IMR-90 (cell line): ENCODE results near the gene SPATA13. TPM values are rescaled to one million over a fixed set of nuclear protein-coding genes. Genes with fewer than 3 reads are reported as not detected.

ENCODE experiments used
- ATAC-seq: fragments of 200-7000 bp; cut with Tn5 transposase; 2 replicates; pipeline ENCODE4 v1.9.1; 2020; ENCODE audit warnings: low read depth, mild to moderate bottlenecking, moderate library complexity
- BruUV-seq: library from RNA; stranded (reverse); fragments of 400-500 nt; replicated peaks from 2 replicates; lab custom pipeline; 2021; lab: Mats Ljungman, UMichigan
- CTCF ChIA-PET: fragments of 300-600 bp; formaldehyde crosslinking; extraction: SDS; loops from one replicate; lab custom pipeline; 2021; ENCODE audit warnings: antibody characterized with exemption; lab: Yijun Ruan, JAX
- POLR2A ChIA-PET: fragments of 300-600 bp; sonication (Branson Sonifier 250); formaldehyde crosslinking; loops from one replicate; lab custom pipeline; 2022; ENCODE audit warnings: antibody characterized with exemption; ENCODE audit not compliant: unreplicated experiment; lab: Charles Lee
- DNase-seq: peaks from one replicate; pipeline ENCODE4 v3.0.0; 2013
- H2AFZ ChIP-seq: replicated peaks from 2 replicates; pipeline ENCODE3; 2013; ENCODE audit warnings: low read length, mild to moderate bottlenecking; ENCODE audit not compliant: poor library complexity
- H2AK5ac ChIP-seq: 2 replicates; pipeline ENCODE4 v1.6.1; 2013; ENCODE audit warnings: low read depth, low read length, inconsistent platforms
- H2AK9ac ChIP-seq: replicated peaks from 2 replicates; pipeline ENCODE3; 2013; ENCODE audit warnings: mild to moderate bottlenecking, low read depth, low read length, moderate library complexity; ENCODE audit not compliant: poor library complexity
- H2BK120ac ChIP-seq: 2 replicates; pipeline ENCODE4 v1.6.1; 2013; ENCODE audit warnings: low read depth, low read length, inconsistent platforms
- H2BK15ac ChIP-seq: 3 replicates; pipeline ENCODE4 v1.6.1; 2013; ENCODE audit warnings: low read depth, low read length, inconsistent platforms
- H2BK20ac ChIP-seq: 2 replicates; pipeline ENCODE4 v1.6.1; 2013; ENCODE audit warnings: low read depth, mild to moderate bottlenecking, inconsistent platforms, low read length, moderate library complexity
- H2BK5ac ChIP-seq: 2 replicates; pipeline ENCODE4 v1.6.1; 2013; ENCODE audit warnings: mild to moderate bottlenecking, low read depth, low read length, inconsistent platforms; ENCODE audit not compliant: poor library complexity, severe bottlenecking
- H3K14ac ChIP-seq: replicated peaks from 2 replicates; pipeline ENCODE4 v1.6.1; 2013; ENCODE audit warnings: low read depth, low read length, inconsistent platforms
- H3K18ac ChIP-seq: 2 replicates; pipeline ENCODE4 v1.6.1; 2013; ENCODE audit warnings: low read depth, low read length, control low read depth
- H3K23ac ChIP-seq: 2 replicates; pipeline ENCODE4 v1.6.1; 2013; ENCODE audit warnings: low read depth, low read length, inconsistent platforms
- H3K27ac ChIP-seq: 2 replicates; pipeline ENCODE4 v1.5.1; 2013; ENCODE audit warnings: mild to moderate bottlenecking, control low read depth, low read length; ENCODE audit not compliant: insufficient read depth
- H3K27me3 ChIP-seq: 2 replicates; pipeline ENCODE4 v1.6.1; 2013; ENCODE audit warnings: low read length; ENCODE audit not compliant: control insufficient read depth, insufficient read depth
- H3K36me3 ChIP-seq: 2 replicates; pipeline ENCODE4 v1.6.1; 2013; ENCODE audit warnings: low read length, mixed read lengths; ENCODE audit not compliant: control insufficient read depth, insufficient read depth
- H3K4ac ChIP-seq: 2 replicates; pipeline ENCODE4 v1.6.1; 2013; ENCODE audit warnings: low read depth, low read length, inconsistent platforms
- H3K4me1 ChIP-seq: 2 replicates; pipeline ENCODE4 v1.6.1; 2013; ENCODE audit warnings: low read length, mixed read lengths; ENCODE audit not compliant: control insufficient read depth, insufficient read depth
- H3K4me2 ChIP-seq: 2 replicates; pipeline ENCODE4 v1.6.1; 2013; ENCODE audit warnings: low read depth, mild to moderate bottlenecking, control low read depth, low read length, moderate library complexity
- H3K4me3 ChIP-seq: 2 replicates; pipeline ENCODE4 v1.5.1; 2013; ENCODE audit warnings: low read depth, mild to moderate bottlenecking, control low read depth, low read length, moderate library complexity; ENCODE audit not compliant: insufficient read depth
- H3K56ac ChIP-seq: 2 replicates; pipeline ENCODE4 v1.6.1; 2013; ENCODE audit warnings: low read length, inconsistent platforms; ENCODE audit not compliant: insufficient read depth; ENCODE audit errors: extremely low read depth
- H3K79me1 ChIP-seq, 2 experiments: 2 replicates each; pipeline ENCODE4 v1.6.1; 2013; ENCODE audit warnings: low read length in 2 of 2, inconsistent platforms in 1 of 2, low read depth in 1 of 2
- H3K9ac ChIP-seq: 2 replicates; pipeline ENCODE4 v1.6.1; 2013; ENCODE audit warnings: low read depth, low read length, control low read depth
- H3K9me1 ChIP-seq: 2 replicates; pipeline ENCODE4 v1.6.1; 2013; ENCODE audit warnings: low read length, inconsistent platforms; ENCODE audit not compliant: insufficient read depth
- H3K9me3 ChIP-seq: 2 replicates; pipeline ENCODE4 v1.6.1; 2013; ENCODE audit warnings: low read length; ENCODE audit not compliant: control insufficient read depth, insufficient read depth
- H4K20me1 ChIP-seq: 2 replicates; pipeline ENCODE4 v1.6.1; 2013; ENCODE audit warnings: low read length, inconsistent platforms; ENCODE audit not compliant: insufficient read depth
- H4K5ac ChIP-seq: 2 replicates; pipeline ENCODE4 v1.6.1; 2013; ENCODE audit warnings: mild to moderate bottlenecking, low read depth, low read length, control low read depth
- H4K8ac ChIP-seq, 2 experiments: 2 replicates each; pipeline ENCODE4 v1.6.1; 2013; ENCODE audit warnings: low read depth in 2 of 2, low read length in 2 of 2, control low read depth in 1 of 2, inconsistent platforms in 1 of 2
- H4K91ac ChIP-seq: 2 replicates; pipeline ENCODE4 v1.6.1; 2013; ENCODE audit warnings: low read depth, low read length, inconsistent platforms; ENCODE audit not compliant: insufficient read depth
- BHLHE40 ChIP-seq: fragments of 150-350 bp; IDR thresholded peaks from 2 replicates; pipeline ENCODE4 v1.6.1; 2016; ENCODE audit warnings: mild to moderate bottlenecking, low read depth, low read length
- CHD1 ChIP-seq: IDR thresholded peaks from 2 replicates; pipeline ENCODE4 v1.6.1; 2012; ENCODE audit warnings: low read depth, low read length, improper control_type of control experiment
- FOS ChIP-seq: fragments of 150-350 bp; IDR thresholded peaks from 2 replicates; pipeline ENCODE4 v1.6.1; 2016; ENCODE audit warnings: low read depth, low read length
- MAZ ChIP-seq: IDR thresholded peaks from 2 replicates; pipeline ENCODE4 v1.6.1; 2012; ENCODE audit warnings: low read depth, mild to moderate bottlenecking, low read length, improper control_type of control experiment, moderate library complexity, borderline replicate concordance
- NFE2L2 ChIP-seq: fragments of 150-350 bp; IDR thresholded peaks from 2 replicates; pipeline ENCODE4 v1.6.1; 2016; ENCODE audit warnings: low read depth, mild to moderate bottlenecking, low read length
- RAD21 ChIP-seq: IDR thresholded peaks from 2 replicates; pipeline ENCODE4 v1.6.1; 2012; ENCODE audit warnings: low read length, improper control_type of control experiment
- RCOR1 ChIP-seq: IDR thresholded peaks from 2 replicates; pipeline ENCODE4 v1.6.1; 2012; ENCODE audit warnings: mild to moderate bottlenecking, low read length, improper control_type of control experiment; ENCODE audit not compliant: insufficient replicate concordance
- SMC3 ChIP-seq: fragments of 150-350 bp; IDR thresholded peaks from 2 replicates; pipeline ENCODE4 v1.6.1; 2016; ENCODE audit warnings: low read depth, mild to moderate bottlenecking, antibody characterized with exemption, low read length, moderate library complexity
- WGBS, 2 experiments: methylation state at CpG; one replicate each; pipeline versions ENCODE4 v1.1.5 to v1.1.7; 2013; ENCODE audit warnings: missing lambda C conversion rate in 2 of 2; ENCODE audit not compliant: insufficient read length in 1 of 2; ENCODE audit errors: extremely low coverage in 2 of 2; 5-methylcytosine and 5-hydroxymethylcytosine counted together
- dilution Hi-C: fragments of 300-500 bp; cut with HindIII; formaldehyde crosslinking; loops from one replicate; pipeline ENCODE4 v1.14.3; 2018; ENCODE audit warnings: low sequenced_read_pairs; ENCODE audit not compliant: unreplicated experiment
- in situ Hi-C: fragments of 300-500 bp; cut with MboI; formaldehyde crosslinking; loops from 3 replicates; pipeline ENCODE4 v1.14.3; 2019; ENCODE audit warnings: low sequenced_read_pairs, inconsistent platforms, mixed read lengths
- intact Hi-C: fragments of 100-400 bp; cut with micrococcal nuclease; formaldehyde crosslinking; loops from 2 replicates; pipeline ENCODE4 v1.10.0; 2022
- polyA plus RNA-seq, 3 experiments: library from polyadenylated mRNA; depleted of rRNA; stranded (reverse); fragments of >200 nt; gene quantifications; 2 replicates each; pipeline ENCODE4 v1.2.3, GENCODE V29; 2012; ENCODE audit warnings: low replicate concordance in 1 of 3
- total RNA-seq: library from RNA; depleted of rRNA; stranded (reverse); fragments of >200 nt; gene quantifications from 2 replicates; pipeline ENCODE4 v1.2.3, GENCODE V29; 2012

The SPATA13 gene
- total and polyA plus RNA-seq, 2 of the 4 experiments (the other 2 are of a cell fraction), result 10.5 to 12.5 TPM

DNA sequence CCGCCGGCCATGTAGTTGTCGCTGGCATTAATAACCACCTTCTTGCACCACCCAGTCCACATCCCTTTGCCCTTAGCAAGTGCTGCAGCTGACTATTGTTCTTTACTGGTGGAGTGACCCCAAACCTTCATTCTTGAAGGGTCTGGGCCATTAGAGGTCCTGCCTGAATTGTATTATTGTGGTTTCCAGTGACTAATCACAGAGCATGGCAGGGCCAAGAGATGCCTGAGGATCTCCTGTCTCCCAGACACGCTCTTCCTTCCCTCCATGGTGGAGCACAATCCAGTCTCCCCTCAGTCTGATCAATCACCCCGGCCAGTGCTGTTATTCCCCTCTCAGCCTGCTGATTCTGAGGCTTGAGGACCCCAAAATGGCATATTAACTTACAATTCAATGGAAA is 187.9 kb downstream of the SPATA13 start:
- Histone ChIP-seq H3K79me1 (no peaks in the 10 kb centered on the region), H2AFZ (no peak overlapping the region), H3K4me1 (no peaks in the 10 kb centered on the region), H3K27me3 (peaks cover 6% of the 10 kb centered on the region; the same call in 1 of the 2 replicates), H3K56ac (no peak overlapping the region), H4K20me1 (no peaks in the 10 kb centered on the region), H2BK15ac (no peak overlapping the region), H3K4ac (no peak overlapping the region), H3K9ac (no peak overlapping the region), H2BK120ac (no peak overlapping the region), H4K5ac (no peak overlapping the region), H2BK5ac (no peak overlapping the region), H3K4me2 (no peak overlapping the region), H3K36me3 (no peaks in the 10 kb centered on the region), H2BK20ac (no peak overlapping the region), H4K91ac (no peak overlapping the region), H2AK9ac (peak overlapping the region; percentile 57), H3K4me3 (no peak overlapping the region), H3K23ac (no peak overlapping the region), H3K9me1 (no peaks in the 10 kb centered on the region), H4K8ac (no peak overlapping the region), H3K9me3 (no peaks in the 10 kb centered on the region), H3K18ac (no peak overlapping the region), H2AK5ac (no peak overlapping the region), H3K14ac (no peak overlapping the region), H3K27ac (no peak overlapping the region)
- BruUV-seq, result no TSS peak
- intact Hi-C loops (no loop called here), dilution Hi-C loops (no loop called here), in situ Hi-C loops (no loop called here)
- no peak for DNase-seq
- 20% methylated on average over 1 of the region's 5 CpGs; no CpG with 5 or more reads in 1 of the 2 experiments for WGBS, 2 experiments
- ChIA-PET CTCF (no interaction called here), POLR2A (no interaction called here)
- ATAC-seq, result no peak
- TF ChIP-seq RAD21, result no peak
- TF ChIP-seq CHD1, result no peak
- no peak for TF ChIP-seq FOS
- TF ChIP-seq BHLHE40, result no peak
- no peak for TF ChIP-seq SMC3
- no peak for TF ChIP-seq RCOR1
- TF ChIP-seq MAZ, result no peak
- TF ChIP-seq NFE2L2, result no peak
